Adrenal gland (tissue), 19 donors: ENCODE data around the gene OGFOD2. TPM values are rescaled to one million over a fixed set of nuclear protein-coding genes. Genes with fewer than 3 reads are reported as not detected.

Experiments used
- DNase-seq, 7 donors: peaks; one replicate each; pipeline ENCODE4 v3.0.0-alpha.2; 2019 to 2020
- H3K27ac ChIP-seq, 5 donors: fragments of 200-600 bp; sonication (generic) in 4 of 5; 1 replicate in 3 of 5; 2 replicates in 2 of 5; pipeline versions ENCODE4 v1.5.1 to v1.8.0; 2016 to 2020; ENCODE audit warnings: mild to moderate bottlenecking in 1 of 5
- H3K27me3 ChIP-seq: fragments of 200-600 bp; 2 replicates; pipeline ENCODE4 v1.8.0; 2021
- H3K36me3 ChIP-seq, 2 donors: fragments of 200-600 bp; replicated peaks in 1 of 2; 1 replicate in 1 of 2; 2 replicates in 1 of 2; pipeline versions ENCODE4 v1.5.1 to v1.8.0; 2018 to 2022
- H3K4me1 ChIP-seq, 2 donors: fragments of 200-600 bp; replicated peaks in 1 of 2; 1 replicate in 1 of 2; 2 replicates in 1 of 2; pipeline versions ENCODE4 v1.5.1 to v1.8.0; 2018 to 2021
- H3K4me3 ChIP-seq, 4 donors: fragments of 200-600 bp; sonication (generic) in 3 of 4; one replicate each; pipeline ENCODE4 v1.5.1; 2016 to 2018
- H3K9me3 ChIP-seq, 3 donors: fragments of 200-600 bp; sonication (generic) in 1 of 3; replicated peaks in 1 of 3; 1 replicate in 2 of 3; 2 replicates in 1 of 3; pipeline versions ENCODE4 v1.5.1 to v1.8.0; 2016 to 2021
- CTCF ChIP-seq, 6 experiments: fragments of 450-650 bp in 4 of 6; fragments of 200-600 bp in 2 of 6; sonication (generic) in 1 of 6; IDR thresholded peaks; 1 replicate in 5 of 6; 2 replicates in 1 of 6; pipeline versions ENCODE4 v1.5.1 to v1.8.0; 2016 to 2021; ENCODE audit warnings: antibody characterized with exemption in 6 of 6, mild to moderate bottlenecking in 2 of 6, moderate library complexity in 1 of 6
- POLR2A ChIP-seq, 2 donors: fragments of 450-650 bp; IDR thresholded peaks; one replicate each; pipeline ENCODE4 v1.6.1; 2017; ENCODE audit warnings: antibody characterized with exemption in 2 of 2, mild to moderate bottlenecking in 2 of 2, moderate library complexity in 1 of 2
- WGBS, 4 donors: extraction: QIAGEN DNeasy Blood & Tissue Kit in 2 of 4; methylation state at CpG; one replicate each; pipeline versions ENCODE4 v1.1.5 to v1.1.7; 2013 to 2017; 5-methylcytosine and 5-hydroxymethylcytosine counted together
- intact Hi-C, 2 donors: fragments of 100-400 bp; cut with DNase I; formaldehyde crosslinking; loops; one replicate each; pipeline versions ENCODE4 v1.14.1 to v1.15.0; 2022 to 2023
- long read RNA-seq, 10 donors: library from polyadenylated mRNA in 3 of 10; unstranded in 2 of 10; stranded (forward) in 1 of 10; transcript quantifications; one replicate each; pipeline ENCODE4 v2.0.0 and lab custom pipeline, GENCODE V29; 2021 to 2026
- polyA plus RNA-seq, 3 donors: library from polyadenylated mRNA; stranded (reverse); fragments of 200-250 nt in 2 of 3; fragments of 350-450 nt in 1 of 3; fragmentation: Illumina TruSeq in 1 of 3; extraction: RNeasy Lipid Tissue Mini Kit (QIAGEN cat#74804) in 1 of 3; gene quantifications; one replicate each; pipeline ENCODE4 v1.2.3, GENCODE V29; 2013 to 2014
- total RNA-seq, 9 donors: library from RNA; depleted of rRNA in 4 of 9; stranded (reverse); fragments of >200 nt in 4 of 9; fragments of 120-200 nt in 1 of 9; fragmentation: NEBNext Ultra II Directional in 1 of 9; extraction: Animal tissue kit (Norgen Biotek cat#: 25700) in 1 of 9; gene quantifications; one replicate each; pipeline versions ENCODE4 v1.1.0 to v1.2.4, GENCODE V29; 2013 to 2023
- donor health status: healthy with polysubstance abuse.
- donor health status: Bipolar disorder and iron deficiency.
- donor health status: DM: yes; HTN: yes; CAD: no.
- donor health status: DM: no; HTN: no; CAD: no.
- donor health status: DM: no; HTN: no; CAD: no.
- donor health status: DM: yes; HTN: yes; CAD: no.

OGFOD2 gene
- total RNA-seq (10 to 100 TPM; 14.8 to 44.8 (median 21.2) TPM), polyA plus RNA-seq (10 to 100 TPM in 2 of 3 donors, 1 to 10 TPM in 1; 6.2 to 21.7 (median 16.7) TPM)
- long read RNA-seq, donor 1, partial matches to known transcripts = 80 of 84 reads
- long read RNA-seq, donor 1, other reads (novel, unspliced or antisense) = 0 of 84 reads
- long read RNA-seq, donor 2, transcript OGFOD2-201 (7 exons, 1,780 nt) = major isoform, 5 of 6 reads
- long read RNA-seq, donor 2, partial matches to known transcripts = 0 of 6 reads
- long read RNA-seq, donor 2, other reads (novel, unspliced or antisense) = 0 of 6 reads
- long read RNA-seq, donor 3, partial matches to known transcripts = 0 of 2 reads
- long read RNA-seq, donor 3, other reads (novel, unspliced or antisense) = 0 of 2 reads
- long read RNA-seq, donor 4, transcript OGFOD2-201 (7 exons, 1,780 nt) = major isoform, 13 of 20 reads
- long read RNA-seq, donor 4, partial matches to known transcripts = 4 of 20 reads
- long read RNA-seq, donor 4, other reads (novel, unspliced or antisense) = 2 of 20 reads
- long read RNA-seq, donor 5, transcript OGFOD2-201 (7 exons, 1,780 nt) = major isoform, 40 of 80 reads
- long read RNA-seq, donor 5, transcript OGFOD2-224 (7 exons, 1,465 nt) = minor isoform, 5 of 80 reads
- long read RNA-seq, donor 5, partial matches to known transcripts = 3 of 80 reads
- long read RNA-seq, donor 5, other reads (novel, unspliced or antisense) = 27 of 80 reads
- long read RNA-seq, donor 6, transcript OGFOD2-201 (7 exons, 1,780 nt) = major isoform, 10 of 15 reads
- long read RNA-seq, donor 6, partial matches to known transcripts = 0 of 15 reads
- long read RNA-seq, donor 6, other reads (novel, unspliced or antisense) = 1 of 15 reads
- long read RNA-seq, donor 7, partial matches to known transcripts = 0 of 5 reads
- long read RNA-seq, donor 7, other reads (novel, unspliced or antisense) = 0 of 5 reads
- long read RNA-seq, donor 8, transcript OGFOD2-201 (7 exons, 1,780 nt) = major isoform, 5 of 5 reads
- long read RNA-seq, donor 8, partial matches to known transcripts = 0 of 5 reads
- long read RNA-seq, donor 8, other reads (novel, unspliced or antisense) = 0 of 5 reads
- long read RNA-seq, donor 9, transcript OGFOD2-201 (7 exons, 1,780 nt) = major isoform, 5 of 7 reads
- long read RNA-seq, donor 9, partial matches to known transcripts = 0 of 7 reads
- long read RNA-seq, donor 9, other reads (novel, unspliced or antisense) = 0 of 7 reads
- long read RNA-seq, donor 10, partial matches to known transcripts = 0 of 4 reads
- long read RNA-seq, donor 10, other reads (novel, unspliced or antisense) = 0 of 4 reads

GRCh38 chr12:122974892-122975789 lies at the start of gene OGFOD2:
Gene OGFOD2, plus strand, starts transcription at chr12:122975244. Its CDS starts 8 bp downstream, at chr12:122975252.
- TF ChIP-seq CTCF (IDR thresholded peaks at IDR 0.05) (peak in 1 of 6 experiments; percentile 13), POLR2A (IDR thresholded peaks at IDR 0.05) (peak; percentile 25 to 44)
- Histone ChIP-seq H3K4me1 (peaks cover 24 to 40% of the 10 kb centered on the region in 2 donors), H3K36me3 (peaks cover 0 to 4% of the 10 kb centered on the region in 2 donors), H3K27ac (peak within 1 kb of the TSS; percentile 93 to 98 (median 97)), H3K4me3 (peak within 1 kb of the TSS; percentile 80 to 96 (median 86)), H3K27me3 (no peaks in the 10 kb centered on the region), H3K9me3 (no peaks in the 10 kb centered on the region)
- DNase-seq = peak; percentile 92 to 96 (median 93)
- 0 to 1% (median 0%) methylated on average over 35 to 66 of the region's 66 CpGs for WGBS, 4 donors
- intact Hi-C loops = no loop called here

DNA sequence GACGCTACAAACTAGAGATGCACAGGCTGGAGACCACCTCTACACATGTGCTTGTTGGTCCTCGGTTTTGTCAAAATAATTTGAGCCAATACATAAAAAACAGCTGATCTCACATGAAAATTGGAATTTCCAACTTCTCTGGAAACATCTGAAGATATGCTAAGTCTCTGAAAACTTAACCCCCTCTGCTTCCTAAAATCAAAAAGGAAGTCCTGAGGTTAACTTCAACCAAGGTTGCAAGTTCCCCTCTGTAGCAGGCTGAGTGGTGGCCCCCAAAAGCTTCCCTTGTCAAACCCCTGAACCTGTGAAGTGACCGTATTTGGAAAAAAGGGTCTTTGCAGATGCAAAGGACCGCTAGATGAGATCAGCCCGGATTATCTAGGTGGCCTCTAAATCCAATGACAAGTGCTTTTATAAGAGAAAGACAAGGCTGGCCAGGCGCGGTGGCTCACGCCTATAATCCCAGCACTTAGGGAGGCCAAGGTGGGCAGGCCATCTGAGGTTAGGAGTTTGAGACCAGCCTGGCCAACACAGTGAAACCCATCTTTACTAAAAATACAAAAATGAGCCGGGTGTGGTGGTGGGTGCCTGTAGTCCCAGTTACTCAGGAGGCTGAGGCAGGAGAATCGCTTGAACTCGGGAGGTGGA lies 47.2 kb upstream of the OGFOD2 start:
- Histone ChIP-seq H3K27me3 (no peaks in the 10 kb centered on the region), H3K27ac (no peak overlapping the region), H3K36me3 (no peaks in the 10 kb centered on the region), H3K4me1 (no peaks in the 10 kb centered on the region), H3K4me3 (no peak overlapping the region), H3K9me3 (no peaks in the 10 kb centered on the region)
- intact Hi-C loops = no loop called here
- 80 to 91% (median 88%) methylated on average over 10 to 11 of the region's 11 CpGs for WGBS, 4 donors
- DNase-seq = no peak
- TF ChIP-seq CTCF (IDR thresholded peaks at IDR 0.05) (no peak), POLR2A (IDR thresholded peaks at IDR 0.05) (no peak)

- H3K27ac ChIP-seq = no peak overlapping the region
- H3K4me1 ChIP-seq = no peaks in the 10 kb centered on the region
- H3K36me3 ChIP-seq = no peaks in the 10 kb centered on the region
- WGBS, 4 donors = 87 to 97% (median 92%) methylated on average over 11 to 12 of the region's 12 CpGs
- H3K4me3 ChIP-seq = no peak overlapping the region
- H3K27me3 ChIP-seq = no peaks in the 10 kb centered on the region
- intact Hi-C loops = no loop called here
- H3K9me3 ChIP-seq = no peaks in the 10 kb centered on the region
- no peak for DNase-seq
- no peak for TF ChIP-seq POLR2A (IDR thresholded peaks at IDR 0.05)
- no peak for TF ChIP-seq CTCF (IDR thresholded peaks at IDR 0.05)
Observed at GRCh38 chr12:122928404-122929147, 46.5 kb upstream of the OGFOD2 start.
